HepG2 (cell line): ENCODE data around the gene HNRNPC. TPM values are rescaled to one million over a fixed set of nuclear protein-coding genes. Genes with fewer than 3 reads are reported as not detected.
A peak's percentile ranks its signal among the peaks of the same experiment; 100 is the strongest.

Experiments used
- GMEB2 ChIP-seq: IDR thresholded peaks from 2 replicates; pipeline ENCODE4 v1.6.1; 2016; ENCODE audit warnings: missing biosample characterization, missing genetic modification reagents, low read depth
- IRF1 ChIP-seq: sonication (generic); formaldehyde crosslinking; IDR thresholded peaks from 2 replicates; pipeline ENCODE4 v1.4.0; 2020; ENCODE audit warnings: low read depth, mild to moderate bottlenecking, missing genetic modification reagents
- KMT2B ChIP-seq: IDR thresholded peaks from 2 replicates; pipeline ENCODE4 v1.6.1; 2016; ENCODE audit warnings: missing genetic modification reagents, missing compliant biosample characterization
- MIER2 ChIP-seq: IDR thresholded peaks from 2 replicates; pipeline ENCODE4 v1.6.1; 2016; ENCODE audit warnings: missing biosample characterization, missing genetic modification reagents
- MYC ChIP-seq: sonication (generic); formaldehyde crosslinking; IDR thresholded peaks from 2 replicates; pipeline ENCODE4 v1.9.0; 2021; ENCODE audit warnings: missing genetic modification reagents, borderline replicate concordance
- PAF1 ChIP-seq: IDR thresholded peaks from 2 replicates; pipeline ENCODE4 v1.6.1; 2016; ENCODE audit warnings: missing genetic modification reagents, missing compliant biosample characterization
- REXO4 ChIP-seq: sonication (generic); formaldehyde crosslinking; IDR thresholded peaks from 2 replicates; pipeline ENCODE4 v1.8.0; 2022; ENCODE audit warnings: missing genetic modification reagents, mild to moderate bottlenecking, borderline replicate concordance
- RNF2 ChIP-seq: fragments of 450-650 bp; conservative IDR thresholded peaks from 2 replicates; pipeline ENCODE4 v1.6.1; 2016; ENCODE audit warnings: low read depth
- RORA ChIP-seq: sonication (generic); formaldehyde crosslinking; IDR thresholded peaks from 2 replicates; pipeline ENCODE4 v1.5.0; 2020; ENCODE audit warnings: mild to moderate bottlenecking, missing genetic modification reagents, moderate library complexity
- SMC3 ChIP-seq: IDR thresholded peaks from 2 replicates; pipeline ENCODE4 v1.6.1; 2011; ENCODE audit warnings: low read length, improper control_type of control experiment
- TMF1 ChIP-seq: sonication (generic); formaldehyde crosslinking; IDR thresholded peaks from 2 replicates; pipeline ENCODE4 v1.8.1; 2022; ENCODE audit warnings: low read depth, missing genetic modification reagents
- ZFP1 ChIP-seq: IDR thresholded peaks from 2 replicates; pipeline ENCODE4 v1.6.1; 2016
- ZFY ChIP-seq: sonication (generic); formaldehyde crosslinking; IDR thresholded peaks from 2 replicates; pipeline ENCODE4 v1.4.0; 2020; ENCODE audit warnings: missing genetic modification reagents
- ZNF33B ChIP-seq: sonication (generic); formaldehyde crosslinking; IDR thresholded peaks from 2 replicates; pipeline ENCODE4 v1.5.1; 2020; ENCODE audit warnings: mild to moderate bottlenecking, missing genetic modification reagents
- ZNF569 ChIP-seq: sonication (generic); formaldehyde crosslinking; IDR thresholded peaks from 2 replicates; pipeline ENCODE4 v1.5.0; 2020; ENCODE audit warnings: mild to moderate bottlenecking, missing genetic modification reagents, moderate library complexity, borderline replicate concordance
- ZNF672 ChIP-seq: sonication (generic); formaldehyde crosslinking; IDR thresholded peaks from 2 replicates; pipeline ENCODE4 v1.8.1; 2022; ENCODE audit warnings: missing genetic modification reagents
- ZSCAN30 ChIP-seq: sonication (generic); formaldehyde crosslinking; IDR thresholded peaks from 2 replicates; pipeline ENCODE4 v1.5.0; 2020; ENCODE audit warnings: mild to moderate bottlenecking, missing genetic modification reagents
- polyA plus RNA-seq, 8 experiments: library from polyadenylated mRNA; depleted of rRNA in 3 of 8; stranded (reverse) in 7 of 8; unstranded in 1 of 8; fragments of >200 nt; fragmentation: Illumina TruSeq in 4 of 8; extraction: Trizol in 4 of 8; gene quantifications; 2 replicates each; pipeline versions ENCODE4 v1.2.1 to v1.2.3, GENCODE V29; 2011 to 2016; ENCODE audit warnings: low read depth in 4 of 8, missing spikeins in 1 of 8, mixed read lengths in 1 of 8; ENCODE audit not compliant: insufficient read depth in 1 of 8
- total RNA-seq, 5 experiments: library from RNA; depleted of rRNA; stranded (reverse); fragments of >200 nt; fragmentation: Illumina TruSeq; extraction: Trizol; gene quantifications; 2 replicates each; pipeline ENCODE4 v1.2.3, GENCODE V29; 2016; ENCODE audit warnings: low read depth in 1 of 5
- TF ChIP-seq, protein P1 (sequence below), 2 experiments: sonication (generic) in 1 of 2; formaldehyde crosslinking in 1 of 2; IDR thresholded peaks; 2 replicates each; pipeline versions ENCODE4 v1.4.0 to v1.6.1; 2018 to 2020; ENCODE audit warnings: missing genetic modification reagents in 2 of 2, borderline replicate concordance in 1 of 2, low read depth in 1 of 2, mild to moderate bottlenecking in 1 of 2, missing biosample characterization in 1 of 2
- TF ChIP-seq, protein P2 (sequence below): sonication (generic); IDR thresholded peaks from 2 replicates; pipeline ENCODE4 v1.6.1; 2016; ENCODE audit warnings: low read depth, borderline replicate concordance
- TF ChIP-seq, protein P3 (sequence below): sonication (generic); formaldehyde crosslinking; conservative IDR thresholded peaks from 2 replicates; pipeline ENCODE4 v1.8.0; 2022; ENCODE audit warnings: low read depth, missing genetic modification reagents
- TF ChIP-seq, protein P4 (sequence below): fragments of 450-650 bp; IDR thresholded peaks from 2 replicates; pipeline ENCODE4 v1.6.1; 2016
- TF ChIP-seq, protein P5 (sequence below): IDR thresholded peaks from 2 replicates; pipeline ENCODE4 v1.6.1; 2016

Gene HNRNPC
- total and polyA plus RNA-seq, 2 of the 13 experiments (the other 11 are each of a cell fraction or from before 2014, with no cell fraction given), result 628 to 1,099 TPM

DNA sequence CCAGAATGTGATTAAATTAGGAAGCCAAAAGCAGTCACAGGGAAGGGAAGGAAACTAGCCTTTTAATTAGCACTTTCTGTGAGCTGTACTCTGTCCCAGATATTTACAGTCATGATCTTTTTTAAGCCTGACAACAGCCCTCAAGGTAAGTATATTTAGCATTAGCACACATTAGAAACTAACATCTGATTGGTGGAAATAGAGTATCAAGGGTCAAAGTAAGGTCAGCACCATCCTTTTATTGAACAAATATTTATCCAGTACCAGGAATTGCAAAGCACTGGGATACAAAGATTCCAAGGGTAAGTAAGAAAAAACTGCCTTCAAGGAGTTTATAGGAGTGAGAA lies 38.9 kb upstream of the HNRNPC start (continued):
- TF ChIP-seq MYC (CRISPR knock-in tag) (no peak), ZNF672 (CRISPR knock-in tag) (no peak), ZNF33B (CRISPR knock-in tag) (no peak), SMC3 (no peak), ZFY (CRISPR knock-in tag) (no peak; the same call in 1 of the 2 replicates), KMT2B (CRISPR knock-in tag) (no peak), RNF2 (no peak), ZFP1 (no peak), MIER2 (no peak), PAF1 (no peak), RORA (CRISPR knock-in tag) (no peak), IRF1 (CRISPR knock-in tag) (no peak), TMF1 (CRISPR knock-in tag) (peak; percentile 7; the same call in 1 of the 2 replicates), GMEB2 (no peak), REXO4 (CRISPR knock-in tag) (no peak), ZNF569 (no peak), ZSCAN30 (CRISPR knock-in tag) (no peak)
- TF ChIP-seq, protein P1, sequence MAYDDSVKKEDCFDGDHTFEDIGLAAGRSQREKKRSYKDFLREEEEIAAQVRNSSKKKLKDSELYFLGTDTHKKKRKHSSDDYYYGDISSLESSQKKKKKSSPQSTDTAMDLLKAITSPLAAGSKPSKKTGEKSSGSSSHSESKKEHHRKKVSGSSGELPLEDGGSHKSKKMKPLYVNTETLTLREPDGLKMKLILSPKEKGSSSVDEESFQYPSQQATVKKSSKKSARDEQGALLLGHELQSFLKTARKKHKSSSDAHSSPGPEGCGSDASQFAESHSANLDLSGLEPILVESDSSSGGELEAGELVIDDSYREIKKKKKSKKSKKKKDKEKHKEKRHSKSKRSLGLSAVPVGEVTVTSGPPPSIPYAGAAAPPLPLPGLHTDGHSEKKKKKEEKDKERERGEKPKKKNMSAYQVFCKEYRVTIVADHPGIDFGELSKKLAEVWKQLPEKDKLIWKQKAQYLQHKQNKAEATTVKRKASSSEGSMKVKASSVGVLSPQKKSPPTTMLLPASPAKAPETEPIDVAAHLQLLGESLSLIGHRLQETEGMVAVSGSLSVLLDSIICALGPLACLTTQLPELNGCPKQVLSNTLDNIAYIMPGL (CRISPR knock-in tag; IDR thresholded peaks at IDR 0.05; ENCODE audit: borderline replicate concordance in 1 of 2, low read depth in 1 of 2), result no peak
- TF ChIP-seq, protein P2, sequence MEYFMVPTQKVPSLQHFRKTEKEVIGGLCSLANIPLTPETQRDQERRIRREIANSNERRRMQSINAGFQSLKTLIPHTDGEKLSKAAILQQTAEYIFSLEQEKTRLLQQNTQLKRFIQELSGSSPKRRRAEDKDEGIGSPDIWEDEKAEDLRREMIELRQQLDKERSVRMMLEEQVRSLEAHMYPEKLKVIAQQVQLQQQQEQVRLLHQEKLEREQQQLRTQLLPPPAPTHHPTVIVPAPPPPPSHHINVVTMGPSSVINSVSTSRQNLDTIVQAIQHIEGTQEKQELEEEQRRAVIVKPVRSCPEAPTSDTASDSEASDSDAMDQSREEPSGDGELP, result no peak
- TF ChIP-seq, protein P3, sequence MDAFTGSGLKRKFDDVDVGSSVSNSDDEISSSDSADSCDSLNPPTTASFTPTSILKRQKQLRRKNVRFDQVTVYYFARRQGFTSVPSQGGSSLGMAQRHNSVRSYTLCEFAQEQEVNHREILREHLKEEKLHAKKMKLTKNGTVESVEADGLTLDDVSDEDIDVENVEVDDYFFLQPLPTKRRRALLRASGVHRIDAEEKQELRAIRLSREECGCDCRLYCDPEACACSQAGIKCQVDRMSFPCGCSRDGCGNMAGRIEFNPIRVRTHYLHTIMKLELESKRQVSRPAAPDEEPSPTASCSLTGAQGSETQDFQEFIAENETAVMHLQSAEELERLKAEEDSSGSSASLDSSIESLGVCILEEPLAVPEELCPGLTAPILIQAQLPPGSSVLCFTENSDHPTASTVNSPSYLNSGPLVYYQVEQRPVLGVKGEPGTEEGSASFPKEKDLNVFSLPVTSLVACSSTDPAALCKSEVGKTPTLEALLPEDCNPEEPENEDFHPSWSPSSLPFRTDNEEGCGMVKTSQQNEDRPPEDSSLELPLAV, result no peak
- TF ChIP-seq, protein P4, sequence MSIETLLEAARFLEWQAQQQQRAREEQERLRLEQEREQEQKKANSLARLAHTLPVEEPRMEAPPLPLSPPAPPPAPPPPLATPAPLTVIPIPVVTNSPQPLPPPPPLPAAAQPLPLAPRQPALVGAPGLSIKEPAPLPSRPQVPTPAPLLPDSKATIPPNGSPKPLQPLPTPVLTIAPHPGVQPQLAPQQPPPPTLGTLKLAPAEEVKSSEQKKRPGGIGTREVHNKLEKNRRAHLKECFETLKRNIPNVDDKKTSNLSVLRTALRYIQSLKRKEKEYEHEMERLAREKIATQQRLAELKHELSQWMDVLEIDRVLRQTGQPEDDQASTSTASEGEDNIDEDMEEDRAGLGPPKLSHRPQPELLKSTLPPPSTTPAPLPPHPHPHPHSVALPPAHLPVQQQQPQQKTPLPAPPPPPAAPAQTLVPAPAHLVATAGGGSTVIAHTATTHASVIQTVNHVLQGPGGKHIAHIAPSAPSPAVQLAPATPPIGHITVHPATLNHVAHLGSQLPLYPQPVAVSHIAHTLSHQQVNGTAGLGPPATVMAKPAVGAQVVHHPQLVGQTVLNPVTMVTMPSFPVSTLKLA, result no peak
- TF ChIP-seq, protein P5, sequence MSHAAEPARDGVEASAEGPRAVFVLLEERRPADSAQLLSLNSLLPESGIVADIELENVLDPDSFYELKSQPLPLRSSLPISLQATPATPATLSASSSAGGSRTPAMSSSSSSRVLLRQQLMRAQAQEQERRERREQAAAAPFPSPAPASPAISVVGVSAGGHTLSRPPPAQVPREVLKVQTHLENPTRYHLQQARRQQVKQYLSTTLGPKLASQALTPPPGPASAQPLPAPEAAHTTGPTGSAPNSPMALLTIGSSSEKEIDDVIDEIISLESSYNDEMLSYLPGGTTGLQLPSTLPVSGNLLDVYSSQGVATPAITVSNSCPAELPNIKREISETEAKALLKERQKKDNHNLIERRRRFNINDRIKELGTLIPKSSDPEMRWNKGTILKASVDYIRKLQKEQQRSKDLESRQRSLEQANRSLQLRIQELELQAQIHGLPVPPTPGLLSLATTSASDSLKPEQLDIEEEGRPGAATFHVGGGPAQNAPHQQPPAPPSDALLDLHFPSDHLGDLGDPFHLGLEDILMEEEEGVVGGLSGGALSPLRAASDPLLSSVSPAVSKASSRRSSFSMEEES, result no peak; the same call in 1 of the 2 replicates
